K562 (cell line): ENCODE results near the gene EPSTI1. TPM values are rescaled to one million over a fixed set of nuclear protein-coding genes. Genes with fewer than 3 reads are reported as not detected.

Experiments used
- ATAC-seq: fragments of 200-7000 bp; cut with Tn5 transposase; 3 replicates; pipeline ENCODE4 v1.9.1; 2020; ENCODE audit warnings: moderate library complexity
- BruUV-seq: library from RNA; stranded (reverse); fragments of 400-500 nt; replicated peaks from 2 replicates; lab custom pipeline; 2021; lab: Mats Ljungman, UMichigan
- CTCF ChIA-PET: fragments of 300-600 bp; formaldehyde crosslinking; extraction: SDS; loops from one replicate; lab custom pipeline; 2021; ENCODE audit warnings: low intra/inter-chr PET ratio; lab: Yijun Ruan, JAX
- POLR2A ChIA-PET: fragments of 300-600, 350-650 bp; sonication (Branson Sonifier 250); formaldehyde crosslinking; extraction: SDS; loops from one replicate; lab custom pipeline; 2021; ENCODE audit warnings: antibody characterized with exemption, inconsistent platforms; lab: Yijun Ruan, JAX
- DNase-seq, 4 experiments: peaks; one replicate each; pipeline versions ENCODE4 v3.0.0 to v3.0.0-alpha.2; 2011 to 2018; ENCODE audit warnings: low spot score in 3 of 4, mixed read lengths in 3 of 4; ENCODE audit errors: extremely low read depth in 1 of 4
- FAIRE-seq: peaks from 2 replicates; lab custom pipeline; 2011; peaks lifted over from hg19 to GRCh38; lab: Jason Lieb, UNC
- H2AFZ ChIP-seq: 2 replicates; pipeline ENCODE4 v1.6.0; 2011; ENCODE audit warnings: low read depth, low read length, control low read depth, inconsistent platforms
- H3K27ac ChIP-seq: fragments of 200-600 bp; 3 replicates; pipeline ENCODE4 v1.8.0; 2011; ENCODE audit warnings: low read depth, mild to moderate bottlenecking, control low read depth, inconsistent platforms, low read length, moderate library complexity, mixed read lengths; ENCODE audit errors: extremely low read depth
- H3K27me3 ChIP-seq, 2 experiments: fragments of 300-600 bp in 1 of 2; 2 replicates in 1 of 2; 3 replicates in 1 of 2; pipeline versions ENCODE4 v1.6.0 to v1.8.0; 2011; ENCODE audit warnings: inconsistent platforms in 2 of 2, low read length in 2 of 2, mild to moderate bottlenecking in 1 of 2, mixed read lengths in 1 of 2, moderate library complexity in 1 of 2; ENCODE audit not compliant: control insufficient read depth in 2 of 2, insufficient read depth in 2 of 2
- H3K36me3 ChIP-seq: fragments of 300-600 bp; 3 replicates; pipeline ENCODE4 v1.8.0; 2011; ENCODE audit warnings: mild to moderate bottlenecking, low read length, inconsistent platforms; ENCODE audit not compliant: control insufficient read depth, insufficient read depth
- H3K4me1 ChIP-seq, 2 experiments: fragments of 200-600 bp in 1 of 2; replicated peaks in 1 of 2; 2 replicates in 1 of 2; 3 replicates in 1 of 2; pipeline versions ENCODE4 v1.5.1 to v1.8.0; 2011; ENCODE audit warnings: inconsistent platforms in 2 of 2, low read length in 2 of 2, mild to moderate bottlenecking in 1 of 2, mixed read lengths in 1 of 2, moderate library complexity in 1 of 2; ENCODE audit not compliant: control insufficient read depth in 2 of 2, insufficient read depth in 2 of 2
- H3K4me2 ChIP-seq: 2 replicates; pipeline ENCODE4 v1.6.1; 2011; ENCODE audit warnings: low read length, control low read depth, inconsistent platforms, mixed read lengths; ENCODE audit not compliant: insufficient read depth
- H3K4me3 ChIP-seq: fragments of 200-600 bp; sonication (generic), shearing (Covaris generic); 2 replicates; pipeline ENCODE4 v1.5.1; 2016; ENCODE audit warnings: control low read depth, inconsistent platforms
- H3K79me2 ChIP-seq: fragments of 200-600 bp; 3 replicates; pipeline ENCODE4 v1.8.0; 2011; ENCODE audit warnings: low read length, inconsistent platforms; ENCODE audit not compliant: control insufficient read depth, insufficient read depth
- H3K9ac ChIP-seq, 2 experiments: 2 replicates each; pipeline versions ENCODE4 v1.6.0 to v1.6.1; 2011; ENCODE audit warnings: low read depth in 2 of 2, low read length in 2 of 2, control low read depth in 1 of 2, inconsistent platforms in 1 of 2, mild to moderate bottlenecking in 1 of 2, mixed read lengths in 1 of 2; ENCODE audit not compliant: insufficient read depth in 1 of 2
- H3K9me1 ChIP-seq: one replicate; pipeline ENCODE4 v1.6.0; 2011; ENCODE audit warnings: inconsistent platforms, mild to moderate bottlenecking, low read length, moderate library complexity; ENCODE audit not compliant: control insufficient read depth, insufficient read depth
- H3K9me3 ChIP-seq: replicated peaks from 2 replicates; pipeline ENCODE4 v1.5.1; 2011; ENCODE audit warnings: low read depth, low read length, inconsistent platforms; ENCODE audit not compliant: control insufficient read depth, insufficient read depth
- H4K20me1 ChIP-seq: replicated peaks from 2 replicates; pipeline ENCODE4 v1.6.1; 2011; ENCODE audit warnings: low read length, inconsistent platforms, mixed read lengths; ENCODE audit not compliant: control insufficient read depth, insufficient read depth
- ARID1B ChIP-seq: fragments of 450-650 bp; IDR thresholded peaks from 2 replicates; pipeline ENCODE4 v1.6.1; 2016; ENCODE audit warnings: antibody characterized with exemption, mild to moderate bottlenecking, inconsistent platforms
- GATAD2A ChIP-seq: fragments of 450-650 bp; IDR thresholded peaks from 2 replicates; pipeline ENCODE4 v1.6.1; 2017
- KAT2B ChIP-seq: IDR thresholded peaks from one replicate; pipeline ENCODE4 v1.6.1; 2012; ENCODE audit warnings: low read depth, mild to moderate bottlenecking, control low read depth, inconsistent platforms, low read length, moderate library complexity
- ZNF318 ChIP-seq, 2 experiments: fragments of 450-650 bp; IDR thresholded peaks; 2 replicates each; pipeline ENCODE4 v1.6.1; 2016; ENCODE audit warnings: mild to moderate bottlenecking in 2 of 2, borderline replicate concordance in 1 of 2, low read depth in 1 of 2, moderate library complexity in 1 of 2
- WGBS: fragments of 100-300 bp; shearing (Covaris generic); methylation state at CpG from one replicate; pipeline ENCODE4 v1.1.6; 2016; ENCODE audit warnings: low coverage, mixed read lengths; ENCODE audit not compliant: insufficient coverage; ENCODE audit errors: missing lambda C conversion rate; 5-methylcytosine and 5-hydroxymethylcytosine counted together
- in situ Hi-C: fragments of 300-500 bp; cut with MboI; formaldehyde crosslinking; loops from 4 replicates; pipeline ENCODE4 v1.15.0; 2018; ENCODE audit warnings: inconsistent platforms, mixed read lengths
- intact Hi-C: fragments of 100-400 bp; cut with micrococcal nuclease; formaldehyde crosslinking; loops from 2 replicates; pipeline ENCODE4 v1.14.2; 2022
- polyA plus RNA-seq, 8 experiments: library from polyadenylated mRNA; depleted of rRNA in 4 of 8; stranded (reverse) in 5 of 8; unstranded in 3 of 8; fragments of >200 nt; fragmentation: Nextera tagmentation in 2 of 8; fragmentation: Illumina TruSeq in 1 of 8; extraction: Ambion mirVana in 2 of 8; extraction: Trizol in 1 of 8; gene quantifications; 2 replicates each; pipeline versions ENCODE4 v1.2.1 to v1.2.3, GENCODE V29; 2011 to 2014; ENCODE audit warnings: inconsistent platforms in 1 of 8, missing spikeins in 1 of 8
- total RNA-seq, 7 experiments: library from RNA; depleted of rRNA in 6 of 7; stranded (reverse); fragments of >200 nt in 6 of 7; fragmentation: Illumina TruSeq in 2 of 7; extraction: Trizol in 2 of 7; gene quantifications; 2 replicates each; pipeline versions ENCODE4 v1.2.1 to v1.2.3, GENCODE V29; 2011 to 2021; ENCODE audit warnings: low replicate concordance in 1 of 7
- TF ChIP-seq, protein P1 (sequence below): fragments of 450-650 bp; IDR thresholded peaks from 2 replicates; pipeline ENCODE4 v1.6.1; 2016; ENCODE audit warnings: low read depth

The EPSTI1 gene
- total and polyA plus RNA-seq, 9 of the 15 experiments (the other 6 are each of a cell fraction or from before 2014, with no cell fraction given) = 0.18 to 1.0 TPM; not detected in 7

DNA sequence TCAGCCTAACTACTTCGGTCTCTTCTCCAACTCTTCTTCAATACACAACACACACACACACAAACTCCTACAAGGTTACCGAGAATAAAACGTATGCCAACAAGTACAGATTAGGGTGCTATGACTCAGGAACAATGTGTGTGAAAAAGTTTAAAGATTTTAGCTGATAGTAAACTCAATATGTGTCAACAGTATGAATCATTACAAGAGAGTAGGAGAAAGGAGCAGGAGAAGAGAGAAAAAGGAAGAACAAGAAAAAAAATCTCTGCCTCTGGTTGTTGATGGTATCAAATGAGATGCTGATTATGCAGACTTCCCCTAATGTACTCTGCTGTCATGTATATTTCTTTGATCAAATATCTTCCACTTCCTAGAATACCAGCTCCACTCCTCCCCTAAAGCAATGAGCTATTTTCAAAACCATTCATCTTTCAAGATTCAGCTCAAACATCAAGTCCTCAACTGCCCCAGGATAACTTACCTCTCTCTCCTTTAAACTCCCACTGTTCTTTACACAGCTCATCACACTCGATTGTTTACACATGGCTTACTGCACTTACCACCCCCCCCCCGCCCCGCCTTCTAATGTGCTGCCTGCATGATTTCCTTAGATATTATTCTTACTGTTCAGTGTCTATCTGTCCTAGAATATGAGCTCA lies 115.0 kb downstream of the EPSTI1 start:
- ATAC-seq = no peak
- no TSS peak for BruUV-seq
- H3K27ac ChIP-seq = no peak overlapping the region
- no peak for FAIRE-seq
- H3K36me3 ChIP-seq = no peaks in the 10 kb centered on the region
- ChIA-PET POLR2A (interaction anchor here (0.8 kb wide), 1 partner anchor 132 kb away, joined by 3 read pairs; no protein-coding TSS in a partner anchor), CTCF (no interaction called here)
- no peak overlapping the region for H2AFZ ChIP-seq
- no peaks in the 10 kb centered on the region for H3K4me1 ChIP-seq
- no peaks in the 10 kb centered on the region for H3K79me2 ChIP-seq
- no peaks in the 10 kb centered on the region for H3K9me1 ChIP-seq
- WGBS = 3% methylated on average over 6 of the region's 6 CpGs
- H3K9ac ChIP-seq = no peak overlapping the region
- DNase-seq = no peak
- H3K4me2 ChIP-seq = no peak overlapping the region
- H3K27me3 ChIP-seq = no peaks in the 10 kb centered on the region
- in situ Hi-C loops (no loop called here), intact Hi-C loops (no loop called here)
- H3K4me3 ChIP-seq = no peak overlapping the region
- no peaks in the 10 kb centered on the region for H4K20me1 ChIP-seq
- no peaks in the 10 kb centered on the region for H3K9me3 ChIP-seq
- TF ChIP-seq, protein P1, sequence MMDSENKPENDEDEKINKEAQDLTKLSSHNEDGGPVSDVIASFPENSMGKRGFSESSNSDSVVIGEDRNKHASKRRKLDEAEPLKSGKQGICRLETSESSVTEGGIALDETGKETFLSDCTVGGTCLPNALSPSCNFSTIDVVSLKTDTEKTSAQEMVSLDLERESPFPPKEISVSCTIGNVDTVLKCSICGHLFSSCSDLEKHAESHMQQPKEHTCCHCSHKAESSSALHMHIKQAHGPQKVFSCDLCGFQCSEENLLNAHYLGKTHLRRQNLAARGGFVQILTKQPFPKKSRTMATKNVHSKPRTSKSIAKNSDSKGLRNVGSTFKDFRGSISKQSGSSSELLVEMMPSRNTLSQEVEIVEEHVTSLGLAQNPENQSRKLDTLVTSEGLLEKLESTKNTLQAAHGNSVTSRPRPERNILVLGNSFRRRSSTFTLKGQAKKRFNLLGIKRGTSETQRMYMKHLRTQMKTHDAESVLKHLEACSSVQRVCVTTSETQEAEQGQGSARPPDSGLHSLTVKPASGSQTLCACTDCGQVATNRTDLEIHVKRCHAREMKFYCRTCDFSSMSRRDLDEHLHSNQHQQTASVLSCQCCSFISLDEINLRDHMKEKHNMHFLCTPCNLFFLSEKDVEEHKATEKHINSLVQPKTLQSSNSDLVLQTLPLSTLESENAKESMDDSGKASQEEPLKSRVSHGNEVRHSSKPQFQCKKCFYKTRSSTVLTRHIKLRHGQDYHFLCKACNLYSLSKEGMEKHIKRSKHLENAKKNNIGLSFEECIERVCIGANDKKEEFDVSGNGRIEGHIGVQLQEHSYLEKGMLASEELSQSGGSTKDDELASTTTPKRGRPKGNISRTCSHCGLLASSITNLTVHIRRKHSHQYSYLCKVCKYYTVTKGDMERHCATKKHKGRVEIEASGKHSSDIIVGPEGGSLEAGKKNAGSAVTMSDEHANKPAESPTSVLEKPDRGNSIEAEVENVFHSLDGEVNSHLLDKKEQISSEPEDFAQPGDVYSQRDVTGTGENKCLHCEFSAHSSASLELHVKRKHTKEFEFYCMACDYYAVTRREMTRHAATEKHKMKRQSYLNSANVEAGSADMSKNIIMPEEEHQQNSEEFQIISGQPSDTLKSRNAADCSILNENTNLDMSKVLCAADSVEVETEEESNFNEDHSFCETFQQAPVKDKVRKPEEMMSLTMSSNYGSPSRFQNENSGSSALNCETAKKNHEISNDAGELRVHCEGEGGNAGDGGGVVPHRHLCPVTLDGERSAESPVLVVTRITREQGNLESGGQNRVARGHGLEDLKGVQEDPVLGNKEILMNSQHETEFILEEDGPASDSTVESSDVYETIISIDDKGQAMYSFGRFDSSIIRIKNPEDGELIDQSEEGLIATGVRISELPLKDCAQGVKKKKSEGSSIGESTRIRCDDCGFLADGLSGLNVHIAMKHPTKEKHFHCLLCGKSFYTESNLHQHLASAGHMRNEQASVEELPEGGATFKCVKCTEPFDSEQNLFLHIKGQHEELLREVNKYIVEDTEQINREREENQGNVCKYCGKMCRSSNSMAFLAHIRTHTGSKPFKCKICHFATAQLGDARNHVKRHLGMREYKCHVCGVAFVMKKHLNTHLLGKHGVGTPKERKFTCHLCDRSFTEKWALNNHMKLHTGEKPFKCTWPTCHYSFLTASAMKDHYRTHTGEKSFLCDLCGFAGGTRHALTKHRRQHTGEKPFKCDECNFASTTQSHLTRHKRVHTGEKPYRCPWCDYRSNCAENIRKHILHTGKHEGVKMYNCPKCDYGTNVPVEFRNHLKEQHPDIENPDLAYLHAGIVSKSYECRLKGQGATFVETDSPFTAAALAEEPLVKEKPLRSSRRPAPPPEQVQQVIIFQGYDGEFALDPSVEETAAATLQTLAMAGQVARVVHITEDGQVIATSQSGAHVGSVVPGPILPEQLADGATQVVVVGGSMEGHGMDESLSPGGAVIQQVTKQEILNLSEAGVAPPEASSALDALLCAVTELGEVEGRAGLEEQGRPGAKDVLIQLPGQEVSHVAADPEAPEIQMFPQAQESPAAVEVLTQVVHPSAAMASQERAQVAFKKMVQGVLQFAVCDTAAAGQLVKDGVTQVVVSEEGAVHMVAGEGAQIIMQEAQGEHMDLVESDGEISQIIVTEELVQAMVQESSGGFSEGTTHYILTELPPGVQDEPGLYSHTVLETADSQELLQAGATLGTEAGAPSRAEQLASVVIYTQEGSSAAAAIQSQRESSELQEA = no peak
- TF ChIP-seq KAT2B (no peak), GATAD2A (no peak), ARID1B (no peak), ZNF318 (IDR thresholded peaks at IDR 0.05; ENCODE audit: borderline replicate concordance in 1 of 2, low read depth in 1 of 2) (no peak)
